Mammary epithelial cell (primary cell): ENCODE results near the gene SLC24A3.
"Not testable (repeated sequence)": the region's sequence is repeated elsewhere in the genome, so short reads cannot be mapped to it uniquely, and the experiment has no call there.

ENCODE experiments used
- EZH2 ChIP-seq: IDR thresholded peaks from 2 replicates; pipeline ENCODE4 v1.6.1; 2012; ENCODE audit warnings: low read length, inconsistent platforms, borderline replicate concordance
- TF ChIP-seq, protein P1 (sequence below), 2 donors: IDR thresholded peaks in 1 of 2; conservative IDR thresholded peaks in 1 of 2; 2 replicates each; pipeline ENCODE4 v1.5.1; 2011 to 2012; ENCODE audit warnings: inconsistent platforms in 2 of 2, low read length in 2 of 2, mild to moderate bottlenecking in 2 of 2, control low read depth in 1 of 2, low read depth in 1 of 2; ENCODE audit not compliant: insufficient read depth in 1 of 2; ENCODE audit errors: extremely low read depth in 1 of 2

DNA sequence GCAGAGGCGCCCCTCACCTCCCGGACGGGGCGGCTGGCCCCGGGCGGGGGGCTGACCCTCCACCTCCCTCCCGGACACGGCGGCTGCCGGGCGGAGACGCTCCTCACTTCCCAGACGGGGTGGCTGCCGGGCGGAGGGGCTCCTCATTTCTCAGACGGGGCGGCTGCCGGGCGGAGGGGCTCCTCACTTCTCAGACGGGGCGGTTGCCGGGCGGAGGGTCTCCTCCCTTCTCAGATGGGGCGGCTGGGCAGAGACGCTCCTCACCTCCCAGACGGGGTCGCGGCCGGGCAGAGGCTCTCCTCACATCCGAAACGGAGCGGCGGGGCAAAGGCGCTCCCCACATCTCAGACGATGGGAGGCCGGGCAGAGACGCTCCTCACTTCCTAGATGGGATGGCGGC lies 466.1 kb downstream of the SLC24A3 start:
- TF ChIP-seq, protein P1, sequence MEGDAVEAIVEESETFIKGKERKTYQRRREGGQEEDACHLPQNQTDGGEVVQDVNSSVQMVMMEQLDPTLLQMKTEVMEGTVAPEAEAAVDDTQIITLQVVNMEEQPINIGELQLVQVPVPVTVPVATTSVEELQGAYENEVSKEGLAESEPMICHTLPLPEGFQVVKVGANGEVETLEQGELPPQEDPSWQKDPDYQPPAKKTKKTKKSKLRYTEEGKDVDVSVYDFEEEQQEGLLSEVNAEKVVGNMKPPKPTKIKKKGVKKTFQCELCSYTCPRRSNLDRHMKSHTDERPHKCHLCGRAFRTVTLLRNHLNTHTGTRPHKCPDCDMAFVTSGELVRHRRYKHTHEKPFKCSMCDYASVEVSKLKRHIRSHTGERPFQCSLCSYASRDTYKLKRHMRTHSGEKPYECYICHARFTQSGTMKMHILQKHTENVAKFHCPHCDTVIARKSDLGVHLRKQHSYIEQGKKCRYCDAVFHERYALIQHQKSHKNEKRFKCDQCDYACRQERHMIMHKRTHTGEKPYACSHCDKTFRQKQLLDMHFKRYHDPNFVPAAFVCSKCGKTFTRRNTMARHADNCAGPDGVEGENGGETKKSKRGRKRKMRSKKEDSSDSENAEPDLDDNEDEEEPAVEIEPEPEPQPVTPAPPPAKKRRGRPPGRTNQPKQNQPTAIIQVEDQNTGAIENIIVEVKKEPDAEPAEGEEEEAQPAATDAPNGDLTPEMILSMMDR (conservative IDR thresholded peaks at IDR 0.05 in 1 of 2, IDR thresholded peaks at IDR 0.05 in 1 of 2; ENCODE audit: extremely low read depth in 1 of 2, insufficient read depth in 1 of 2, low read depth in 1 of 2, low read length in 2 of 2), result not testable (repeated sequence)
- not testable (repeated sequence) for TF ChIP-seq EZH2
